Thyroid gland (tissue), 4 donors: Measurements from ENCODE around the gene ZC3H15.

Experiments used
- POLR2A ChIP-seq, 2 donors: fragments of 450-650 bp; IDR thresholded peaks; one replicate each; pipeline ENCODE4 v1.6.1; 2017; ENCODE audit warnings: antibody characterized with exemption in 2 of 2, mild to moderate bottlenecking in 2 of 2, moderate library complexity in 1 of 2
- TF ChIP-seq, protein P1 (sequence below), 6 experiments: fragments of 200-600 bp in 3 of 6; fragments of 450-650 bp in 3 of 6; sonication (generic) in 3 of 6; IDR thresholded peaks; one replicate each; pipeline ENCODE4 v1.5.1; 2016 to 2019; ENCODE audit warnings: antibody characterized with exemption in 6 of 6, mild to moderate bottlenecking in 2 of 6, inconsistent platforms in 1 of 6, moderate library complexity in 1 of 6

DNA sequence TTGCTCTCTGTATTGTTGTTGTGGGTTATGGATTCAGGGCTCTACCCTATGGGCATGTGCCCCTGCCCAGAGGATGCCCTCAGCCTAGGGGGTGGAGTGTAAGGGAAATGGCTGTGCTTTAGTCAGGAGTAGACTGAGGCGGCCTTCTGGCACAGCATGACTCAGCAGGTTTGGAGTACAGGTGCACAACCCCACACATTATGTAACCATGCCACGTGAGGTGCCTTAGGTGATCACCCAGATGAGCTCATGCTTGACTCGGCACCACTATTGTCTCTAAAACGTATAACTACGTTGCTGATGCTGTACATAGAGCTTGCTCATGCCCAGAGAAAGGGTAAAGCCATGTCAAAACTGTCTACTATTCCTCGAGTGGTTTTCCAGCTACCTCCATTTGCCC, 48.3 kb upstream of the ZC3H15 start:
- TF ChIP-seq, protein P1, sequence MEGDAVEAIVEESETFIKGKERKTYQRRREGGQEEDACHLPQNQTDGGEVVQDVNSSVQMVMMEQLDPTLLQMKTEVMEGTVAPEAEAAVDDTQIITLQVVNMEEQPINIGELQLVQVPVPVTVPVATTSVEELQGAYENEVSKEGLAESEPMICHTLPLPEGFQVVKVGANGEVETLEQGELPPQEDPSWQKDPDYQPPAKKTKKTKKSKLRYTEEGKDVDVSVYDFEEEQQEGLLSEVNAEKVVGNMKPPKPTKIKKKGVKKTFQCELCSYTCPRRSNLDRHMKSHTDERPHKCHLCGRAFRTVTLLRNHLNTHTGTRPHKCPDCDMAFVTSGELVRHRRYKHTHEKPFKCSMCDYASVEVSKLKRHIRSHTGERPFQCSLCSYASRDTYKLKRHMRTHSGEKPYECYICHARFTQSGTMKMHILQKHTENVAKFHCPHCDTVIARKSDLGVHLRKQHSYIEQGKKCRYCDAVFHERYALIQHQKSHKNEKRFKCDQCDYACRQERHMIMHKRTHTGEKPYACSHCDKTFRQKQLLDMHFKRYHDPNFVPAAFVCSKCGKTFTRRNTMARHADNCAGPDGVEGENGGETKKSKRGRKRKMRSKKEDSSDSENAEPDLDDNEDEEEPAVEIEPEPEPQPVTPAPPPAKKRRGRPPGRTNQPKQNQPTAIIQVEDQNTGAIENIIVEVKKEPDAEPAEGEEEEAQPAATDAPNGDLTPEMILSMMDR (IDR thresholded peaks at IDR 0.05), result no peak
- no peak for TF ChIP-seq POLR2A (IDR thresholded peaks at IDR 0.05)
